ENCODE data around the gene EIF4H.

The EIF4H gene

GRCh38 chr7:74218343-74218698, 44.2 kb downstream of the EIF4H start:
- H3K4me3 ChIP-seq (ENCODE audit: low read depth in 1 of 2, low read length in 1 of 2): peak overlapping the region; percentile 49 to 61
- peak overlapping the region; percentile 95 for H3K27ac ChIP-seq
- H3K4me1 ChIP-seq (ENCODE audit: control insufficient read depth in 1 of 2, insufficient read depth in 1 of 2, low read depth in 1 of 2, low read length in 1 of 2): peaks cover 65 to 68% of the 10 kb centered on the region in 2 experiments
- H3K27me3 ChIP-seq: no peaks in the 10 kb centered on the region
- no peaks in the 10 kb centered on the region for H3K9me3 ChIP-seq
- no peak for TF ChIP-seq CTCF (IDR thresholded peaks at IDR 0.05)
- peaks cover 75% of the 10 kb centered on the region for H3K36me3 ChIP-seq

GRCh38 chr7:74219416-74219815, 45.3 kb downstream of the EIF4H start:
- TF ChIP-seq CTCF (IDR thresholded peaks at IDR 0.05): no peak
- H3K27me3 ChIP-seq: no peaks in the 10 kb centered on the region
- peaks cover 62 to 70% of the 10 kb centered on the region in 2 experiments for H3K4me1 ChIP-seq (ENCODE audit: control insufficient read depth in 1 of 2, insufficient read depth in 1 of 2, low read depth in 1 of 2, low read length in 1 of 2)
- peak overlapping the region; percentile 62 for H3K27ac ChIP-seq
- H3K36me3 ChIP-seq: peaks cover 86% of the 10 kb centered on the region
- H3K9me3 ChIP-seq: no peaks in the 10 kb centered on the region
- peak overlapping the region in 1 of 2 experiments; percentile 37 for H3K4me3 ChIP-seq (ENCODE audit: low read depth in 1 of 2, low read length in 1 of 2)

GRCh38 chr7:74220229-74220628, 46.1 kb downstream of the EIF4H start:
- Histone ChIP-seq H3K36me3 (peaks cover 88% of the 10 kb centered on the region), H3K27me3 (no peaks in the 10 kb centered on the region), H3K27ac (peak overlapping the region; percentile 62), H3K4me1 (ENCODE audit: control insufficient read depth in 1 of 2, insufficient read depth in 1 of 2, low read depth in 1 of 2, low read length in 1 of 2) (peaks cover 59 to 72% of the 10 kb centered on the region in 2 experiments), H3K9me3 (no peaks in the 10 kb centered on the region), H3K4me3 (ENCODE audit: low read depth in 1 of 2, low read length in 1 of 2) (peak overlapping the region in 1 of 2 experiments; percentile 37)
- TF ChIP-seq CTCF (IDR thresholded peaks at IDR 0.05): no peak

- H3K4me1 ChIP-seq (ENCODE audit: control insufficient read depth in 1 of 2, insufficient read depth in 1 of 2, low read depth in 1 of 2, low read length in 1 of 2): peaks cover 59 to 72% of the 10 kb centered on the region in 2 experiments
- H3K36me3 ChIP-seq: peaks cover 80% of the 10 kb centered on the region
- TF ChIP-seq CTCF (IDR thresholded peaks at IDR 0.05): no peak
- no peaks in the 10 kb centered on the region for H3K9me3 ChIP-seq
- peak overlapping the region; percentile 25 for H3K27ac ChIP-seq
- no peak overlapping the region for H3K4me3 ChIP-seq (ENCODE audit: low read depth in 1 of 2, low read length in 1 of 2)
- H3K27me3 ChIP-seq: no peaks in the 10 kb centered on the region
Observed at GRCh38 chr7:74221713-74222112, 47.6 kb downstream of the EIF4H start.

- Histone ChIP-seq H3K27me3 (no peaks in the 10 kb centered on the region), H3K9me3 (no peaks in the 10 kb centered on the region), H3K4me3 (ENCODE audit: low read depth in 1 of 2, low read length in 1 of 2) (no peak overlapping the region), H3K4me1 (ENCODE audit: control insufficient read depth in 1 of 2, insufficient read depth in 1 of 2, low read depth in 1 of 2, low read length in 1 of 2) (peaks cover 58 to 71% of the 10 kb centered on the region in 2 experiments), H3K27ac (peak overlapping the region; percentile 93), H3K36me3 (peaks cover 79% of the 10 kb centered on the region)
- no peak for TF ChIP-seq CTCF (IDR thresholded peaks at IDR 0.05)
Observed at GRCh38 chr7:74222851-74223710, 48.9 kb downstream of the EIF4H start.

Data from neutrophil (primary cell).